Activated T-helper 1 cell treated with anti-CD3 and anti-CD28 coated beads, Interleukin-2, amount 50 U/mL, for 16 hours (primary cell): ENCODE results near the gene LRRK1.

Source experiments
- DNase-seq, 2 donors: peaks; one replicate each; pipeline ENCODE4 v3.0.0-alpha.2; 2020; ENCODE audit warnings: low read depth in 1 of 2, low spot score in 1 of 2

LRRK1 gene

GRCh38 chr15:100972975-100973350 is 53.8 kb downstream of the LRRK1 start:
- no peak for DNase-seq

GRCh38 chr15:100973351-100974111 is 54.4 kb downstream of the LRRK1 start:
- no peak for DNase-seq

GRCh38 chr15:100975043-100975442 is 55.9 kb downstream of the LRRK1 start:
- DNase-seq: no peak

- DNase-seq: no peak
These were observed 61.4 kb downstream of the LRRK1 start for GRCh38 chr15:100980410-100981046.

GRCh38 chr15:100981086-100981485 is 61.9 kb downstream of the LRRK1 start:
- no peak for DNase-seq

GRCh38 chr15:100983221-100983620 is 64.1 kb downstream of the LRRK1 start:
- no peak for DNase-seq

- no peak for DNase-seq
These were observed 66.2 kb downstream of the LRRK1 start for GRCh38 chr15:100985401-100985800.

GRCh38 chr15:100986158-100986896 is 67.2 kb downstream of the LRRK1 start:
- DNase-seq: no peak

GRCh38 chr15:100987143-100987542 is 68.0 kb downstream of the LRRK1 start:
- no peak for DNase-seq

- DNase-seq: no peak
These were observed 69.1 kb downstream of the LRRK1 start for GRCh38 chr15:100988297-100988696.

- DNase-seq: no peak
These were observed 69.7 kb downstream of the LRRK1 start for GRCh38 chr15:100988857-100989256.

GRCh38 chr15:100994597-100995446 is 75.7 kb downstream of the LRRK1 start:
- DNase-seq: no peak

GRCh38 chr15:100995471-100996430 is 76.6 kb downstream of the LRRK1 start:
- DNase-seq: no peak

- no peak for DNase-seq
These were observed 78.3 kb downstream of the LRRK1 start for GRCh38 chr15:100997442-100997841.

- no peak for DNase-seq
These were observed 79.5 kb downstream of the LRRK1 start for GRCh38 chr15:100998630-100999029.

GRCh38 chr15:100999369-100999768 is 80.2 kb downstream of the LRRK1 start:
- DNase-seq: no peak

GRCh38 chr15:101000271-101000681 is 81.1 kb downstream of the LRRK1 start:
- DNase-seq: no peak

GRCh38 chr15:101001056-101001455 is 81.9 kb downstream of the LRRK1 start:
- DNase-seq: no peak

- no peak for DNase-seq
These were observed 82.6 kb downstream of the LRRK1 start for GRCh38 chr15:101001796-101002195.

GRCh38 chr15:101003081-101003480 is 83.9 kb downstream of the LRRK1 start:
- no peak for DNase-seq
